GM12874 (cell line): Measurements from ENCODE around the gene SLC26A3.

Source experiments
- TF ChIP-seq, protein P1 (sequence below): IDR thresholded peaks from 2 replicates; pipeline ENCODE4 v1.5.1; 2011; ENCODE audit warnings: low read depth, mild to moderate bottlenecking, control low read depth, low read length, moderate library complexity; ENCODE audit not compliant: insufficient read depth

SLC26A3 gene

GRCh38 chr7:107721286-107721685 is 81.7 kb downstream of the SLC26A3 start:
- TF ChIP-seq, protein P1, sequence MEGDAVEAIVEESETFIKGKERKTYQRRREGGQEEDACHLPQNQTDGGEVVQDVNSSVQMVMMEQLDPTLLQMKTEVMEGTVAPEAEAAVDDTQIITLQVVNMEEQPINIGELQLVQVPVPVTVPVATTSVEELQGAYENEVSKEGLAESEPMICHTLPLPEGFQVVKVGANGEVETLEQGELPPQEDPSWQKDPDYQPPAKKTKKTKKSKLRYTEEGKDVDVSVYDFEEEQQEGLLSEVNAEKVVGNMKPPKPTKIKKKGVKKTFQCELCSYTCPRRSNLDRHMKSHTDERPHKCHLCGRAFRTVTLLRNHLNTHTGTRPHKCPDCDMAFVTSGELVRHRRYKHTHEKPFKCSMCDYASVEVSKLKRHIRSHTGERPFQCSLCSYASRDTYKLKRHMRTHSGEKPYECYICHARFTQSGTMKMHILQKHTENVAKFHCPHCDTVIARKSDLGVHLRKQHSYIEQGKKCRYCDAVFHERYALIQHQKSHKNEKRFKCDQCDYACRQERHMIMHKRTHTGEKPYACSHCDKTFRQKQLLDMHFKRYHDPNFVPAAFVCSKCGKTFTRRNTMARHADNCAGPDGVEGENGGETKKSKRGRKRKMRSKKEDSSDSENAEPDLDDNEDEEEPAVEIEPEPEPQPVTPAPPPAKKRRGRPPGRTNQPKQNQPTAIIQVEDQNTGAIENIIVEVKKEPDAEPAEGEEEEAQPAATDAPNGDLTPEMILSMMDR = no peak

- TF ChIP-seq, protein P1 = no peak
These were observed 84.4 kb downstream of the SLC26A3 start for GRCh38 chr7:107718456-107719193.

GRCh38 chr7:107715531-107715930 is 87.5 kb downstream of the SLC26A3 start:
- TF ChIP-seq, protein P1 = no peak
